GM12864 (cell line): ENCODE measurements around the gene OCLN.

Experiments
- DNase-seq: peaks from one replicate; pipeline ENCODE4 v3.0.0-alpha.2; 2011; ENCODE audit warnings: low read depth
- H3K4me3 ChIP-seq: 2 replicates; pipeline ENCODE4 v1.5.1; 2011; ENCODE audit warnings: mild to moderate bottlenecking, low read depth, low read length, control low read depth
- CTCF ChIP-seq: IDR thresholded peaks from 2 replicates; pipeline ENCODE4 v1.5.1; 2011; ENCODE audit warnings: low read depth, mild to moderate bottlenecking, moderate library complexity, low read length, control low read depth, inconsistent platforms; ENCODE audit errors: missing control alignments

Gene OCLN

GRCh38 chr5:69492923-69493395 is 369 bp downstream of the OCLN start:
- H3K4me3 ChIP-seq, result peak overlapping the region; percentile 66
- TF ChIP-seq CTCF, result no peak
- DNase-seq, result no peak

- peak overlapping the region; percentile 66 for H3K4me3 ChIP-seq
- TF ChIP-seq CTCF, result no peak
- DNase-seq, result no peak
Measured at GRCh38 chr5:69493396-69494133, 975 bp downstream of the OCLN start.

GRCh38 chr5:69494452-69494851 is 1.9 kb downstream of the OCLN start:
- no peak for TF ChIP-seq CTCF
- H3K4me3 ChIP-seq, result peak overlapping the region; percentile 66; the same call in 1 of the 2 replicates
- DNase-seq, result no peak

- no peak overlapping the region for H3K4me3 ChIP-seq
- DNase-seq, result no peak
- TF ChIP-seq CTCF, result no peak
Measured at GRCh38 chr5:69497006-69497520, 4.5 kb downstream of the OCLN start.

GRCh38 chr5:69498384-69498783 is 5.8 kb downstream of the OCLN start:
- no peak for TF ChIP-seq CTCF
- no peak for DNase-seq
- no peak overlapping the region for H3K4me3 ChIP-seq

- no peak overlapping the region for H3K4me3 ChIP-seq
- no peak for TF ChIP-seq CTCF
- no peak for DNase-seq
Measured at GRCh38 chr5:69502367-69502766, 9.8 kb downstream of the OCLN start.

- no peak overlapping the region for H3K4me3 ChIP-seq
- no peak for TF ChIP-seq CTCF
- no peak for DNase-seq
Measured at GRCh38 chr5:69502767-69503488, 10.3 kb downstream of the OCLN start.
